Esophagus squamous epithelium (tissue), 5 donors: ENCODE data around the gene SKI. TPM values are rescaled to one million over a fixed set of nuclear protein-coding genes. Genes with fewer than 3 reads are reported as not detected.

ENCODE experiments used
- DNase-seq: peaks from one replicate; lab custom pipeline; 2025; lab: John Stamatoyannopoulos, UW
- H3K27ac ChIP-seq, 4 donors: fragments of 200-600 bp; sonication (generic); one replicate each; pipeline ENCODE4 v1.5.1; 2016 to 2019; ENCODE audit warnings: mild to moderate bottlenecking in 1 of 4
- H3K27me3 ChIP-seq, 4 donors: fragments of 200-600 bp; sonication (generic); 1 replicate in 3 of 4; 2 replicates in 1 of 4; pipeline versions ENCODE4 v1.5.1 to v1.6.0; 2017 to 2021; ENCODE audit warnings: antibody characterized with exemption in 1 of 4
- H3K36me3 ChIP-seq, 3 donors: fragments of 200-600 bp; sonication (generic); one replicate each; pipeline ENCODE4 v1.5.1; 2016 to 2019
- H3K4me1 ChIP-seq, 3 donors: fragments of 200-600 bp; sonication (generic); one replicate each; pipeline ENCODE4 v1.5.1; 2017 to 2019
- H3K4me3 ChIP-seq, 4 donors: fragments of 200-600 bp; sonication (generic); 1 replicate in 3 of 4; 2 replicates in 1 of 4; pipeline ENCODE4 v1.5.1; 2016 to 2019; ENCODE audit warnings: mild to moderate bottlenecking in 2 of 4, moderate library complexity in 1 of 4
- H3K9me3 ChIP-seq, 3 donors: fragments of 200-600 bp; sonication (generic); one replicate each; pipeline ENCODE4 v1.5.1; 2016 to 2019
- POLR2A ChIP-seq, 4 donors: fragments of 450-650 bp; IDR thresholded peaks; one replicate each; pipeline ENCODE4 v1.6.1; 2017; ENCODE audit warnings: antibody characterized with exemption in 4 of 4, mild to moderate bottlenecking in 4 of 4, moderate library complexity in 3 of 4
- WGBS, 2 donors: methylation state at CpG; one replicate each; pipeline ENCODE4 v1.1.5; 2018; 5-methylcytosine and 5-hydroxymethylcytosine counted together
- intact Hi-C: fragments of 100-400 bp; cut with DNase I; formaldehyde crosslinking; loops from one replicate; pipeline ENCODE4 v1.15.0; 2022
- total RNA-seq, 4 donors: library from RNA; depleted of rRNA; stranded (reverse); fragments of >200 nt; gene quantifications; one replicate each; pipeline ENCODE4 v1.1.0, GENCODE V29; 2016
- TF ChIP-seq, protein P1 (sequence below), 6 experiments: fragments of 450-650 bp in 4 of 6; fragments of 200-600 bp in 2 of 6; sonication (generic) in 2 of 6; IDR thresholded peaks; one replicate each; pipeline ENCODE4 v1.5.1; 2016 to 2019; ENCODE audit warnings: antibody characterized with exemption in 6 of 6, mild to moderate bottlenecking in 4 of 6, moderate library complexity in 4 of 6
- donor health status: DM: yes; HTN: yes; CAD: no.

SKI gene
- total RNA-seq, 4 donors from 2014 or later: 18.2 to 38.8 (median 25.2) TPM

DNA sequence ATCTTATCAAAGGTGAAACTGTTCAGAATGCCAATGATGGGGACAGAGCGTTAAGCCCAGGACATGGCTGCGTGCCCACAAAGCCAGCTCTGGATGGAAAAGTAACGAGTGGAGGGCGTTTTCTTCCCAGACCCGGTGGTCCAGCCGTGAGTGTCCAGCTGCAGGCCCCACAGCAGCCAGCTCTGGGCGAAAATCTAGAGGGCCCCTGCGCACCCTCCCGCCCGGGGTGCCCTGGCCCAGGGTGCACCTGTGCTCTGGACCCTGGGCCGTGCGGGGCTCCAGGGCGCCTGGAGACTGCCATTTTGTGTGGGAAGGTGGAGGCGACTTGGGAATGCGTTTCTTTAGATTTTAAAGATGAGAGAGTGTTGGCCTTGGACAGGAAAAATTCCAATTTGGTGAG is 58.8 kb downstream of the SKI start:
- intact Hi-C loops: no loop called here
- H3K4me1 ChIP-seq: peaks cover 30 to 81% (median 36%) of the 10 kb centered on the region in 3 donors
- no peak for DNase-seq

DNA sequence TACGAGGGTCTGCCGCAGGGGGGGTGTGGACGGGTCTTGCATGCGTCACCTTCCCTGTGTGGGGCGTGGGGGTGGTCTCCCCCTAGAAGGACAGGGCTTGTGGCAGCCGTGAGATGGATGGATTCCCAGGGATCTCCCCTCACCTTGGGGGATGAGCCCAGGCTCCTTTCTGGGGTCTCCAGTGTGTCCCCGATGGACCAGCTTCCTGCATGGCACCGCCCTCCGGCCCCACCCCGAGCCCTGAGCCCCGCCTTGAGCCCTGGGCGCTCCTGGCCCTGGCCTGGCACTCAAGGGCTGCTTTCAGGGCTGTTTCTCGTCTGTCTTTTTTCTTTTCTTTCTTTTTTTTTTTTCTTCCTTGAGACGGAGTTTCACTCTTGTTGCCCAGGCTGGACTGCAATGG is 59.5 kb downstream of the SKI start:
- Histone ChIP-seq H3K27me3 (no peaks in the 10 kb centered on the region), H3K9me3 (no peaks in the 10 kb centered on the region), H3K27ac (no peak overlapping the region), H3K4me3 (no peak overlapping the region), H3K36me3 (no peaks in the 10 kb centered on the region), H3K4me1 (peaks cover 37 to 85% (median 43%) of the 10 kb centered on the region in 3 donors)
- DNase-seq: no peak
- WGBS, 2 donors: 82 to 86% methylated on average over 8 to 10 of the region's 14 CpGs
- TF ChIP-seq, protein P1, sequence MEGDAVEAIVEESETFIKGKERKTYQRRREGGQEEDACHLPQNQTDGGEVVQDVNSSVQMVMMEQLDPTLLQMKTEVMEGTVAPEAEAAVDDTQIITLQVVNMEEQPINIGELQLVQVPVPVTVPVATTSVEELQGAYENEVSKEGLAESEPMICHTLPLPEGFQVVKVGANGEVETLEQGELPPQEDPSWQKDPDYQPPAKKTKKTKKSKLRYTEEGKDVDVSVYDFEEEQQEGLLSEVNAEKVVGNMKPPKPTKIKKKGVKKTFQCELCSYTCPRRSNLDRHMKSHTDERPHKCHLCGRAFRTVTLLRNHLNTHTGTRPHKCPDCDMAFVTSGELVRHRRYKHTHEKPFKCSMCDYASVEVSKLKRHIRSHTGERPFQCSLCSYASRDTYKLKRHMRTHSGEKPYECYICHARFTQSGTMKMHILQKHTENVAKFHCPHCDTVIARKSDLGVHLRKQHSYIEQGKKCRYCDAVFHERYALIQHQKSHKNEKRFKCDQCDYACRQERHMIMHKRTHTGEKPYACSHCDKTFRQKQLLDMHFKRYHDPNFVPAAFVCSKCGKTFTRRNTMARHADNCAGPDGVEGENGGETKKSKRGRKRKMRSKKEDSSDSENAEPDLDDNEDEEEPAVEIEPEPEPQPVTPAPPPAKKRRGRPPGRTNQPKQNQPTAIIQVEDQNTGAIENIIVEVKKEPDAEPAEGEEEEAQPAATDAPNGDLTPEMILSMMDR (IDR thresholded peaks at IDR 0.05): no peak
- TF ChIP-seq POLR2A (IDR thresholded peaks at IDR 0.05): no peak
- intact Hi-C loops: no loop called here

More for the DNA sequence above, 58.8 kb downstream of the SKI start:
- no peaks in the 10 kb centered on the region for H3K9me3 ChIP-seq
- no peak overlapping the region for H3K4me3 ChIP-seq
- no peak for TF ChIP-seq POLR2A (IDR thresholded peaks at IDR 0.05)
- TF ChIP-seq, protein P1 (IDR thresholded peaks at IDR 0.05): no peak
- H3K36me3 ChIP-seq: no peaks in the 10 kb centered on the region
- H3K27me3 ChIP-seq: no peaks in the 10 kb centered on the region
- no peak overlapping the region for H3K27ac ChIP-seq
- 82 to 100% methylated on average over 4 to 14 of the region's 15 CpGs for WGBS, 2 donors

DNA sequence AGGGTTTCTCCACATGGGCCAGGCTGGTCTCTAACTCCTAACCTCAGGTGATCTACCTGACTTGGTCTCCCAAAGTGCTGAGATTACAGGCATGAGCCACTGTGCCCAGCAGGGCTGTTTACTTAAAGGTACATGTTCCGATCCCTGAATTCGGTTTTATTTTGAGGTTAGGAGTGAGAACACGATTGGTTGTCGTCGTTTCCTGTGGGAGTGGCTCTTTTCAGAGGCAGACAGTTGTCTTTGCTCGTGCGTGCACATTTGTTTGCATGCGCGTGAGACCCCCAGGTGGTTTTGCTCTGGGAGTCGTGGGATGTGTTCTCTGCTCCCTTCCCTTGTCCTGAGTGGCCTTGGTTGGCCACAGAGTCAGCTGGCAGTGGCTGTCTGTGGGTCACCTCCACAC is 60.2 kb downstream of the SKI start:
- no peaks in the 10 kb centered on the region for H3K36me3 ChIP-seq

DNA sequence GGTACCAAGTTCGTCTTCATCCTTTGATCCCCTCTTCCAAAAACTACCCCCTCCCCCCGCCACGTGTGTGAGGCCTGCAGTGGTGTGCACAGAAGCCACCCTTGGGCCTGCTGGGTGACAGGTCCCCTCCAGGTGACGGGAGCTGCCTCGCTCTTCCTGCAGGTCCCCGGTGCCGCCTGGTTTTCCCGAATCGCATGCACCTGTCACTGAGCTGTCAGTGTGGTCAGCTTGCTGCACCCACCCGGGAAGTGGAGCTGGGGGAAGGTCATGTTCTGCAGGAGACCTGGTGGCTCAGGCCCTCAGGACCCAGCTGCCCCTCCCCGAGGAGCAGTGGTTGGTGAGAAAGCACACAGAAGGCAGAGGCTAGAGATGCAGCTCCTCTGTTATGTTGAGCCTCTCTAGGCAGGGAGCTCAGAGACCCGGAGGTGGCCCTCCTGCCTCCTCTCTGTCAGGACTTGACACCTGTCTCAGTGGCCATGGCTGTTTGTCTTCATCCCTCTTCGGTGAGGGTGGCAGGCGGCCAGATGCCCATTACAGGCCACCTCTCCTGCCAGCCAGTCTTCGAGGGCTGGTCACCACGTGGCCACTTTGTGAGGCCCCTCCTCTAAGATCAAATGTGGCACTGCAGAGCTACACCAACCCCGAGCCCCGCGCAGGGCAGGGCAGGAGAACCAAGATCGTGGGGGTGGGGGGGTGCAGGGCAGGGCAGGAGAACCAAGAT is 60.9 kb downstream of the SKI start:
- Histone ChIP-seq H3K9me3 (no peaks in the 10 kb centered on the region), H3K27me3 (no peaks in the 10 kb centered on the region), H3K4me1 (peaks cover 47 to 85% (median 53%) of the 10 kb centered on the region in 3 donors), H3K36me3 (no peaks in the 10 kb centered on the region), H3K27ac (peak overlapping the region in 2 of 4 donors; percentile 78 to 79), H3K4me3 (no peak overlapping the region)
- no peak for DNase-seq
- 71 to 73% methylated on average over 4 to 7 of the region's 20 CpGs for whole genome bisulfite sequencing, 2 donors
- intact Hi-C loops: no loop called here
- TF ChIP-seq, protein P1 (IDR thresholded peaks at IDR 0.05): no peak
- no peak for TF ChIP-seq POLR2A (IDR thresholded peaks at IDR 0.05)

More for the DNA sequence above, 60.2 kb downstream of the SKI start:
- 77 to 91% methylated on average over 8 to 9 of the region's 10 CpGs for WGBS, 2 donors
- intact Hi-C loops: no loop called here
- Histone ChIP-seq H3K9me3 (no peaks in the 10 kb centered on the region), H3K4me1 (peaks cover 41 to 85% (median 48%) of the 10 kb centered on the region in 3 donors), H3K4me3 (no peak overlapping the region), H3K27me3 (no peaks in the 10 kb centered on the region), H3K27ac (no peak overlapping the region)
- TF ChIP-seq, protein P1 (IDR thresholded peaks at IDR 0.05): no peak
- DNase-seq: no peak

DNA sequence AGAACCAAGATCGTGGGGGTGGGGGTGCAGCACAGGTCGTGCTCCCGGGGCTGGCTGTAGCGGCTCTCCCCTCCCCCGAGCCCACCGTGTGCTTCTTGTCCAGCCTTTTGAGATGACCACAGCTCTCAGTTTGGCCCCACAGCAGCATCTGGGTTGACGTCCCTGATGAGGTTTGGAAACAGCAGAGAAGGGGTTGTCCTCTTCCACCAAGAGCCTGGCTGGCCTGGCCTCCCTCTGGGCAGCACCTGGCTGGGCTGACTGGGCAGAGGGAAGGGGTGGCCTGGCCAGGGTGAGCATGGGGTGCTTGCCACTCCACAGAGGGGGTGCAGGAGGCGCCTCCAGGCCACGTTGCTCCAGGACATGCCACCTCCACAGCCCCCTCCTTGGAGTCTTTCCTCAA is 61.5 kb downstream of the SKI start:
- WGBS, 2 donors: 51 to 73% methylated on average over 2 to 6 of the region's 9 CpGs
- intact Hi-C loops: no loop called here

More for the DNA sequence above, 61.5 kb downstream of the SKI start:
- TF ChIP-seq POLR2A (IDR thresholded peaks at IDR 0.05): no peak
- TF ChIP-seq, protein P1 (IDR thresholded peaks at IDR 0.05): no peak
- H3K4me1 ChIP-seq: peaks cover 51 to 85% (median 60%) of the 10 kb centered on the region in 3 donors
- H3K27ac ChIP-seq: peak overlapping the region; percentile 28 to 79 (median 73)
- H3K36me3 ChIP-seq: no peaks in the 10 kb centered on the region
- H3K9me3 ChIP-seq: no peaks in the 10 kb centered on the region
- H3K4me3 ChIP-seq: no peak overlapping the region
- DNase-seq: no peak
- H3K27me3 ChIP-seq: no peaks in the 10 kb centered on the region
